Measurements from ENCODE around the gene EXOSC7. TPM values are rescaled to one million over a fixed set of nuclear protein-coding genes. Genes with fewer than 3 reads are reported as not detected.

EXOSC7 gene
- total and polyA plus RNA-seq, 10 of the 15 experiments (the other 5 are each of a cell fraction or from before 2014, with no cell fraction given), result 58.0 to 193 (median 82.9) TPM

GRCh38 chr3:45011756-45012508 is 35.9 kb downstream of the EXOSC7 start:
- H3K4me1 ChIP-seq (ENCODE audit: control insufficient read depth, insufficient read depth, low read length), result peaks cover 15% of the 10 kb centered on the region
- H4K20me1 ChIP-seq (ENCODE audit: control insufficient read depth, insufficient read depth), result no peaks in the 10 kb centered on the region
- ChIA-PET POLR2A (interaction anchor here (1.0 to 1.4 kb wide), 4 partner anchors 11 to 35 kb away, joined by 3 to 7 read pairs (median 4); no protein-coding TSS in a partner anchor), RAD21 (ENCODE audit: unreplicated experiment) (interaction anchor here (0.8 to 2.2 kb wide), 7 partner anchors 14 to 69 kb away, joined by 3 to 18 read pairs (median 4); partner anchors contain the start of genes EXOSC7 and ZDHHC3), CTCF (interaction anchor here (0.7 to 1.6 kb wide), 7 partner anchors 20 to 96 kb away, joined by 3 to 6 read pairs (median 4); no protein-coding TSS in a partner anchor), SMC1A (ENCODE audit: uncharacterized antibody, unreplicated experiment) (interaction anchor here (0.5 to 1.8 kb wide), 9 partner anchors 9 to 462 kb away, joined by 3 to 7 read pairs (median 3); no protein-coding TSS in a partner anchor)
- no peak overlapping the region for H3K4me3 ChIP-seq
- H3K9ac ChIP-seq (ENCODE audit: control insufficient read depth, insufficient read depth, low read length), result no peak overlapping the region
- H3K9me3 ChIP-seq (replicated peaks; ENCODE audit: control insufficient read depth, insufficient read depth, low read length), result no peaks in the 10 kb centered on the region
- H3K27ac ChIP-seq (ENCODE audit: control insufficient read depth, insufficient read depth), result no peak overlapping the region; the same call in 1 of the 2 replicates
- peaks cover 6 to 28% of the 10 kb centered on the region in 2 experiments for H3K36me3 ChIP-seq (ENCODE audit: control insufficient read depth in 2 of 2, insufficient read depth in 2 of 2, low read length in 1 of 2)
- ATAC-seq (peak; percentile 89), FAIRE-seq (no peak), DNase-seq (ENCODE audit: low read depth, low spot score) (no peak)
- WGBS (ENCODE audit: insufficient coverage, insufficient replicate concordance, low lambda C conversion rate, missing lambda C conversion rate), result 70% methylated on average over 7 of the region's 7 CpGs
- in situ Hi-C loops (cut with MboI) (no loop called here), intact Hi-C loops (cut with micrococcal nuclease; ENCODE audit: unreplicated experiment) (no loop called here)
- H2AFZ ChIP-seq (ENCODE audit: control insufficient read depth, low read depth, low read length), result no peak overlapping the region
- H3K79me2 ChIP-seq (ENCODE audit: control insufficient read depth, insufficient read depth, low read length), result no peaks in the 10 kb centered on the region
- H3K27me3 ChIP-seq (replicated peaks in 1 of 2; ENCODE audit: control insufficient read depth in 2 of 2, insufficient read depth in 2 of 2, low read length in 1 of 2), result no peaks in the 10 kb centered on the region
- H3K4me2 ChIP-seq (ENCODE audit: control insufficient read depth, insufficient read depth), result no peak overlapping the region
- BruUV-seq (replicated peaks), result no TSS peak
- TF ChIP-seq ZBTB33 (IDR thresholded peaks at IDR 0.05) (no peak), CREB1 (IDR thresholded peaks at IDR 0.05; ENCODE audit: low read depth) (no peak), ZNF384 (IDR thresholded peaks at IDR 0.05; ENCODE audit: borderline replicate concordance, low read depth, low read length) (peak; percentile 81), NFYB (IDR thresholded peaks at IDR 0.05; ENCODE audit: insufficient read depth, low read depth, low read length) (no peak), RUNX3 (IDR thresholded peaks at IDR 0.05; ENCODE audit: low read length) (no peak), NBN (IDR thresholded peaks at IDR 0.05) (0 out of 2 replicates have a peak, but pooled peaks have one; percentile 14), USF2 (IDR thresholded peaks at IDR 0.05; ENCODE audit: borderline replicate concordance, low read depth, low read length) (no peak), CREM (IDR thresholded peaks at IDR 0.05; ENCODE audit: low read depth) (no peak), NKRF (conservative IDR thresholded peaks at IDR 0.05) (no peak), LARP7 (IDR thresholded peaks at IDR 0.05) (no peak), POU2F2 (IDR thresholded peaks at IDR 0.05; ENCODE audit: borderline replicate concordance, low read depth, low read length) (no peak), CEBPB (IDR thresholded peaks at IDR 0.05; ENCODE audit: borderline replicate concordance in 1 of 2, low read depth in 2 of 2, low read length in 2 of 2) (no peak), KAT2A (conservative IDR thresholded peaks at IDR 0.05; ENCODE audit: control insufficient read depth, low read depth, low read length) (no peak), EP300 (IDR thresholded peaks at IDR 0.05; ENCODE audit: borderline replicate concordance in 1 of 2, control insufficient read depth in 1 of 2, low read depth in 2 of 2, low read length in 2 of 2) (0 out of 4 replicates have a peak, but pooled peaks of 1 of the 2 experiments have one; percentile 28)
- TF ChIP-seq, protein P1, sequence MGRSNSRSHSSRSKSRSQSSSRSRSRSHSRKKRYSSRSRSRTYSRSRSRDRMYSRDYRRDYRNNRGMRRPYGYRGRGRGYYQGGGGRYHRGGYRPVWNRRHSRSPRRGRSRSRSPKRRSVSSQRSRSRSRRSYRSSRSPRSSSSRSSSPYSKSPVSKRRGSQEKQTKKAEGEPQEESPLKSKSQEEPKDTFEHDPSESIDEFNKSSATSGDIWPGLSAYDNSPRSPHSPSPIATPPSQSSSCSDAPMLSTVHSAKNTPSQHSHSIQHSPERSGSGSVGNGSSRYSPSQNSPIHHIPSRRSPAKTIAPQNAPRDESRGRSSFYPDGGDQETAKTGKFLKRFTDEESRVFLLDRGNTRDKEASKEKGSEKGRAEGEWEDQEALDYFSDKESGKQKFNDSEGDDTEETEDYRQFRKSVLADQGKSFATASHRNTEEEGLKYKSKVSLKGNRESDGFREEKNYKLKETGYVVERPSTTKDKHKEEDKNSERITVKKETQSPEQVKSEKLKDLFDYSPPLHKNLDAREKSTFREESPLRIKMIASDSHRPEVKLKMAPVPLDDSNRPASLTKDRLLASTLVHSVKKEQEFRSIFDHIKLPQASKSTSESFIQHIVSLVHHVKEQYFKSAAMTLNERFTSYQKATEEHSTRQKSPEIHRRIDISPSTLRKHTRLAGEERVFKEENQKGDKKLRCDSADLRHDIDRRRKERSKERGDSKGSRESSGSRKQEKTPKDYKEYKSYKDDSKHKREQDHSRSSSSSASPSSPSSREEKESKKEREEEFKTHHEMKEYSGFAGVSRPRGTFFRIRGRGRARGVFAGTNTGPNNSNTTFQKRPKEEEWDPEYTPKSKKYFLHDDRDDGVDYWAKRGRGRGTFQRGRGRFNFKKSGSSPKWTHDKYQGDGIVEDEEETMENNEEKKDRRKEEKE (IDR thresholded peaks at IDR 0.05), result no peak

Data from GM12878 (cell line).